Breast epithelium (tissue), 3 donors: ENCODE measurements around the gene KRT74.

Source experiments
- CTCF ChIP-seq, 3 donors: fragments of 450-650 bp; IDR thresholded peaks; one replicate each; pipeline ENCODE4 v1.5.1; 2016 to 2017; ENCODE audit warnings: antibody characterized with exemption in 3 of 3, mild to moderate bottlenecking in 3 of 3, moderate library complexity in 3 of 3
- POLR2AphosphoS5 ChIP-seq, 3 donors: sonication (generic); formaldehyde crosslinking; IDR thresholded peaks; one replicate each; pipeline ENCODE4 v1.6.1; 2017; ENCODE audit warnings: antibody characterized with exemption in 3 of 3

DNA sequence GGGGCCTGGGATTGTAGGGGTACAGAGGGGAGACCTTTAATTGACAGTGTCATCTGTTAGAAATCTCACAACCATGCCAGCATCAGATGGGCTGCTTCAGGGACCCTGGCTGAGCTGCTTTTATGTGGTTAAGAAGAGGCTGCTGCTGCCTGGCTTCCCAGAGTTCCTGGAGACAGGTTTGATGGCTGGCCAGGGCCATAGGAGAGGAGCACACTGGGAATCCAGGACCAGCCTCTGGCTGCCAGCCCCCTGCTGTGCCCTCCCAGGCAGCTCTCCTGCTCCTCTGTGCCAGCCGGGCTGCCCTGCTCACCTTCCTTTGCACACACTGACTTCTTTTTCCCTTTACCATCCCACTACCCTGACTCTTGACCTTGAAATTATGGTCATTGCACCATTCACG, 45.2 kb upstream of the KRT74 start:
- TF ChIP-seq CTCF (IDR thresholded peaks at IDR 0.05) (no peak), POLR2AphosphoS5 (IDR thresholded peaks at IDR 0.05) (no peak)
